ENCODE results near the gene CIRBP. TPM values are rescaled to one million over a fixed set of nuclear protein-coding genes. Genes with fewer than 3 reads are reported as not detected.
A peak's percentile ranks its signal among the peaks of the same experiment; 100 is the strongest.

Gene CIRBP
- total and polyA plus RNA-seq, 9 of the 15 experiments (the other 6 are each of a cell fraction or from before 2014, with no cell fraction given) = 20.5 to 327 (median 176) TPM

DNA sequence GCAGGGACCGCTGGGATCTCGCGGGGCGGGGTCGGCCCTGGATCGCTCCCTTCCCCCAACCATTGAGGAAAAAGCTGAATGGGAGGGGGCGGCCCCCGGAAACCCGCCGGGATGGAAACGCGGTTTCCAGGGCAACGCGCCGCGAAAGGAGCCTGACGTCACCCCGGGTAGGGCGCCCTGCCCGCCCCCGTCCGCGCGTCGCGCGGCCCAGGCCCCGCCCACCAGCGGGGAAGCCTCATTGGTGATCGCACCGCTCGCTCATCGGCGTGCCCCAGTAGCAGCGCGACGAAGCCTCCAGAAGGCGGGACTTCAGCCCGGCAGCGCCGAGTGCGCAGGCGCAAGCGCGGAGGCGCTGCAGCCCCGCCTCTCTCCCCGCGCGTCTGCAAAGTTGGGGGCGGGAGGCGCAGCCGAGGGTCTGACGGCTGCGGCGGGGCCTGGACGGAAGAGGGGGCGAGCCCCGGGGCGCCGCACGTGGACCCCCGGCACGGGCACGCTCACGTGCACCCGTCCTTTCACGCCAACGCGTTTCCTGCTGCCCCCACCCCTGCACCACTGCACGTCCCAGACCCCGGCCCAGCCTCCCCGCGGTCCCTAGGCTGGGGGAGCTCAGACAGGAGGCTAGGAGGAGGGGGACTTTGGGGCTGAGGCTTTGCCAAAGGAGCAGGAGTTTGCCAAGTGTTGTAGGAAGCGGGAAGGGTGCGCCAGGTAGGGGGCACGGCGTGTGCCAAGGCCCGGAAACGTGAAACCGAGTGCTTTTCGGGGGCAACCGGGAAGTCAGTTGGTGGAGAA is 8.2 kb upstream of the CIRBP start (continued):
- TF ChIP-seq HOXB6 (CRISPR knock-in tag; IDR thresholded peaks at IDR 0.05; ENCODE audit: borderline replicate concordance) = no peak
- no peak for TF ChIP-seq ZZZ3 (IDR thresholded peaks at IDR 0.05)
- TF ChIP-seq, protein P1, sequence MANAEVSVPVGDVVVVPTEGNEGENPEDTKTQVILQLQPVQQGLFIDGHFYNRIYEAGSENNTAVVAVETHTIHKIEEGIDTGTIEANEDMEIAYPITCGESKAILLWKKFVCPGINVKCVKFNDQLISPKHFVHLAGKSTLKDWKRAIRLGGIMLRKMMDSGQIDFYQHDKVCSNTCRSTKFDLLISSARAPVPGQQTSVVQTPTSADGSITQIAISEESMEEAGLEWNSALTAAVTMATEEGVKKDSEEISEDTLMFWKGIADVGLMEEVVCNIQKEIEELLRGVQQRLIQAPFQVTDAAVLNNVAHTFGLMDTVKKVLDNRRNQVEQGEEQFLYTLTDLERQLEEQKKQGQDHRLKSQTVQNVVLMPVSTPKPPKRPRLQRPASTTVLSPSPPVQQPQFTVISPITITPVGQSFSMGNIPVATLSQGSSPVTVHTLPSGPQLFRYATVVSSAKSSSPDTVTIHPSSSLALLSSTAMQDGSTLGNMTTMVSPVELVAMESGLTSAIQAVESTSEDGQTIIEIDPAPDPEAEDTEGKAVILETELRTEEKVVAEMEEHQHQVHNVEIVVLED (CRISPR knock-in tag; IDR thresholded peaks at IDR 0.05) = peak; percentile 68
- TF ChIP-seq ZNF277 (CRISPR knock-in tag; IDR thresholded peaks at IDR 0.05; ENCODE audit: borderline replicate concordance) = no peak
- peak; percentile 93 for TF ChIP-seq RFX1 (IDR thresholded peaks at IDR 0.05)
- no peak for TF ChIP-seq SMC3 (conservative IDR thresholded peaks at IDR 0.05; ENCODE audit: insufficient read depth, low read depth, low read length)
- TF ChIP-seq ZBTB33 (CRISPR knock-in tag; IDR thresholded peaks at IDR 0.05) = no peak
- TF ChIP-seq, protein P2, sequence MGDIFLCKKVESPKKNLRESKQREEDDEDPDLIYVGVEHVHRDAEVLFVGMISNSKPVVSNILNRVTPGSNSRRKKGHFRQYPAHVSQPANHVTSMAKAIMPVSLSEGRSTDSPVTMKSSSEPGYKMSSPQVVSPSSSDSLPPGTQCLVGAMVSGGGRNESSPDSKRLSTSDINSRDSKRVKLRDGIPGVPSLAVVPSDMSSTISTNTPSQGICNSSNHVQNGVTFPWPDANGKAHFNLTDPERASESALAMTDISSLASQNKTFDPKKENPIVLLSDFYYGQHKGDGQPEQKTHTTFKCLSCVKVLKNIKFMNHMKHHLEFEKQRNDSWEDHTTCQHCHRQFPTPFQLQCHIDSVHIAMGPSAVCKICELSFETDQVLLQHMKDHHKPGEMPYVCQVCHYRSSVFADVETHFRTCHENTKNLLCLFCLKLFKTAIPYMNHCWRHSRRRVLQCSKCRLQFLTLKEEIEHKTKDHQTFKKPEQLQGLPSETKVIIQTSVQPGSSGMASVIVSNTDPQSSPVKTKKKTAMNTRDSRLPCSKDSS (IDR thresholded peaks at IDR 0.05; ENCODE audit: low read depth, partially characterized antibody) = no peak
- TF ChIP-seq ZNF766 (CRISPR knock-in tag; conservative IDR thresholded peaks at IDR 0.05) = no peak
- no peak for TF ChIP-seq E2F4 (CRISPR knock-in tag; IDR thresholded peaks at IDR 0.05; ENCODE audit: low read depth)

Measured in K562 (cell line).